IPS-15b (cell line): Measurements from ENCODE around the gene TRIM62.
"Not testable (repeated sequence)": the region's sequence is repeated elsewhere in the genome, so short reads cannot be mapped to it uniquely, and the experiment has no call there.

Experiments
- H3K27me3 ChIP-seq: one replicate; pipeline ENCODE4 v1.6.1; 2013; ENCODE audit warnings: low read length; ENCODE audit not compliant: control insufficient read depth, insufficient read depth
- H3K36me3 ChIP-seq: one replicate; pipeline ENCODE4 v1.6.1; 2013; ENCODE audit warnings: low read length; ENCODE audit not compliant: control insufficient read depth, insufficient read depth
- H3K4me1 ChIP-seq: one replicate; pipeline ENCODE4 v1.6.1; 2013; ENCODE audit warnings: mild to moderate bottlenecking, low read length; ENCODE audit not compliant: control insufficient read depth, insufficient read depth
- H3K4me3 ChIP-seq: one replicate; pipeline ENCODE4 v1.5.1; 2013; ENCODE audit warnings: low read depth, low read length
- H3K9ac ChIP-seq: one replicate; pipeline ENCODE4 v1.6.1; 2013; ENCODE audit warnings: low read depth, mild to moderate bottlenecking, low read length
- H3K9me3 ChIP-seq: one replicate; pipeline ENCODE4 v1.6.1; 2013; ENCODE audit warnings: mild to moderate bottlenecking, low read length; ENCODE audit not compliant: control insufficient read depth, insufficient read depth

The TRIM62 gene

GRCh38 chr1:33110477-33110876 is 71.4 kb downstream of the TRIM62 start:
- H3K9ac ChIP-seq: no peak overlapping the region
- no peaks in the 10 kb centered on the region for H3K27me3 ChIP-seq
- H3K9me3 ChIP-seq: no peaks in the 10 kb centered on the region
- H3K4me1 ChIP-seq: no peaks in the 10 kb centered on the region
- H3K36me3 ChIP-seq: no peaks in the 10 kb centered on the region
- no peak overlapping the region for H3K4me3 ChIP-seq

- not testable (repeated sequence) for H3K9ac ChIP-seq, H3K4me3 ChIP-seq, H3K27me3 ChIP-seq, H3K9me3 ChIP-seq, H3K36me3 ChIP-seq, H3K4me1 ChIP-seq
These were observed 81.8 kb downstream of the TRIM62 start for GRCh38 chr1:33100119-33100415.

DNA sequence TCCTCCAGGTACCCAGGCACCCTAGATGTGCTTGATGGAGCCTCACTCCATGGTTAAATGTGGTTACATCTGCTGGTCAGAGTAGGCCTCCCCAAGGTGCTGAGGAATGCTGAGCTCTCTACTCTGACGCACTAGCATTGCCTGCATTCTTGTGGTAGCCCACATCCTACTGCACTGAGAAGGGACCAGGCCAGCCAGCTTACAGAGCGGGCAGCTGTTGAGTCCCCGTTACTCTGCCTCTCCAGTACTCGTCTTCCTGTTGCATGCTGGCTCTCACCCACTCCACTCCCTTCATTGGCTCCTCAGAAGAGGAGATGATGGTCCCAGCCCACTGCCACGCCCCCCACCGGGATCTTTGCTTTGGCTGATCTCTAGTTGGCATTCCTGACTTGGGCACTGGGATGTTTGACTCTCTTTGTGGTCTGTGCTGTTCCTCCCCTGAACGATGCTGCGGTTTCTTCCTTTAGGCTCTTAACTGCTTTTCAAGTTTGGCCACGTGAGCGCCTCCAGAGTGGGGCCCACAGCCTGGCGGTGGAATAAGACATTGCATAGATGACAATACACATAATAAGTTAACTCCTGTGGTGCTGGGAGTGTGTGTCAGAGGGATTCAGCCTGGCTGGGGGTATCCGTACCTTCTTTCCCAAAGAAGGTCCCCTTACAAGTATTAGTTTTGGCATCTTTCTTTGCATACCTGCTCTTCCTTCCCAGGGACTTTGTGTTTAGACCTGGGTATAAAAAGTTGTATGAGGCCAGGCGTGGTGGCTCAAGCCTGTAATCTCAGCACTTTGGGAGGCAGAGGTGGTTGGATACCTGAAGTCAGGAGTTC is 82.3 kb downstream of the TRIM62 start:
- Histone ChIP-seq H3K9me3 (no peaks in the 10 kb centered on the region), H3K27me3 (no peaks in the 10 kb centered on the region), H3K36me3 (no peaks in the 10 kb centered on the region), H3K9ac (no peak overlapping the region), H3K4me1 (no peaks in the 10 kb centered on the region), H3K4me3 (no peak overlapping the region)

- H3K9me3 ChIP-seq: no peaks in the 10 kb centered on the region
- H3K4me1 ChIP-seq: no peaks in the 10 kb centered on the region
- no peak overlapping the region for H3K4me3 ChIP-seq
- no peak overlapping the region for H3K9ac ChIP-seq
- no peaks in the 10 kb centered on the region for H3K36me3 ChIP-seq
- no peaks in the 10 kb centered on the region for H3K27me3 ChIP-seq
These were observed 83.5 kb downstream of the TRIM62 start for GRCh38 chr1:33098371-33098770.

- Histone ChIP-seq H3K9ac (no peak overlapping the region), H3K4me3 (no peak overlapping the region), H3K36me3 (no peaks in the 10 kb centered on the region)
These were observed 84.1 kb downstream of the TRIM62 start for GRCh38 chr1:33097762-33098161.

GRCh38 chr1:33097137-33097611 is 84.7 kb downstream of the TRIM62 start:
- Histone ChIP-seq H3K9me3 (no peaks in the 10 kb centered on the region), H3K27me3 (no peaks in the 10 kb centered on the region), H3K4me1 (no peaks in the 10 kb centered on the region), H3K36me3 (no peaks in the 10 kb centered on the region), H3K4me3 (no peak overlapping the region), H3K9ac (no peak overlapping the region)

More at GRCh38 chr1:33097762-33098161, 84.1 kb downstream of the TRIM62 start:
- no peaks in the 10 kb centered on the region for H3K4me1 ChIP-seq
- no peaks in the 10 kb centered on the region for H3K9me3 ChIP-seq
- no peaks in the 10 kb centered on the region for H3K27me3 ChIP-seq

DNA sequence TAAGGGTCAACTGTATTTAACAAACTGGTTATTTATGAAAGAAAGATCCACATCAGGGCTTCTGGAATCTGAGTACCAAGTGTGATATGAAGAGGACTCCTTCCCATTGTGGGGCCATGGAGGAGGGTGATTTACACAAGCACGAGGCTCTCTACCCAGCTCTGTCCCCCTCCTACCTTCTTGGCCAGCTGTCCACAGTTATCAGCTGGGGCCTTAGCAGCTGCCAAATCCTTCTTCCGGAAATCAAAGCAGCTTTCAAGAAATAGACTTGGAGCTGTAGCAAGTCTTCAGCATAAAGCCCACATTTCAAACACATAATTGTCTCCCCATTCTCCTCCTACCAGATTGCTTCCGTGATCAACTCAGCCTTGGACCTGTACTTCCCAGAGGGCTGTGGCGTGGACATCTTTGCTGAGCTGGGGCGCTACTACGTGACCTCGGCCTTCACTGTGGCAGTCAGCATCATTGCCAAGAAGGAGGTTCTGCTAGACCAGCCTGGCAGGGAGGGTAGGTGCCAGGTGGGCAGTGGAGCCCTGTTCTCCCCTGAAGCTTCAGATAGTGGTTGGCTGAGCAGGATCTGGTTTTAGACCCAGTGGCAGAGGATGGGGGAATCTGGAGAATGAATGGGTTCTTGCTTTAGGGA is 85.4 kb downstream of the TRIM62 start:
- no peaks in the 10 kb centered on the region for H3K27me3 ChIP-seq
- H3K4me1 ChIP-seq: no peaks in the 10 kb centered on the region
- H3K4me3 ChIP-seq: no peak overlapping the region
- no peaks in the 10 kb centered on the region for H3K9me3 ChIP-seq
- no peak overlapping the region for H3K9ac ChIP-seq
- H3K36me3 ChIP-seq: no peaks in the 10 kb centered on the region
